ENCODE results near the gene PDE6G. TPM values are rescaled to one million over a fixed set of nuclear protein-coding genes. Genes with fewer than 3 reads are reported as not detected.
"Not testable (repeated sequence)": the region's sequence is repeated elsewhere in the genome, so short reads cannot be mapped to it uniquely, and the experiment has no call there.

Gene PDE6G
- polyA plus RNA-seq, 1 donor, result 11.0 TPM

GRCh38 chr17:81635973-81636504 is 20.3 kb downstream of the PDE6G start:
- DNase-seq, result no peak

- no peak for DNase-seq
Observed at GRCh38 chr17:81635431-81635830, 20.9 kb downstream of the PDE6G start.

- no peak for DNase-seq
Observed at GRCh38 chr17:81631482-81631881, 24.9 kb downstream of the PDE6G start.

- DNase-seq, result no peak
Observed at GRCh38 chr17:81630274-81630673, 26.1 kb downstream of the PDE6G start.

- DNase-seq, result no peak
Observed at GRCh38 chr17:81621494-81622130, 34.7 kb downstream of the PDE6G start.

GRCh38 chr17:81618307-81618706 is 38.0 kb downstream of the PDE6G start:
- not testable (repeated sequence) for DNase-seq

- DNase-seq, result no peak
Observed at GRCh38 chr17:81616877-81617276, 39.5 kb downstream of the PDE6G start.

- DNase-seq, result no peak
Observed at GRCh38 chr17:81615401-81615930, 40.9 kb downstream of the PDE6G start.

GRCh38 chr17:81612172-81612970 is 44.0 kb downstream of the PDE6G start:
- no peak for DNase-seq

GRCh38 chr17:81609541-81610311 is 46.6 kb downstream of the PDE6G start:
- DNase-seq, result no peak

GRCh38 chr17:81608605-81609004 is 47.7 kb downstream of the PDE6G start:
- no peak for DNase-seq

- no peak for DNase-seq
Observed at GRCh38 chr17:81608082-81608481, 48.3 kb downstream of the PDE6G start.

GRCh38 chr17:81607431-81607830 is 48.9 kb downstream of the PDE6G start:
- DNase-seq, result no peak

- DNase-seq, result no peak
Observed at GRCh38 chr17:81603846-81604610, 52.3 kb downstream of the PDE6G start.

- peak; percentile 69 for DNase-seq
Observed at GRCh38 chr17:81601525-81602120, 54.7 kb downstream of the PDE6G start.

Other genes with a start within 250 kb of the PDE6G start
- gene ACTG1, start 143.7 kb downstream of the PDE6G start, polyA plus RNA-seq (ENCODE audit: insufficient read length), result 3,008 TPM
- 1.7 TPM for gene FSCN2, start 128.2 kb downstream of the PDE6G start, polyA plus RNA-seq (ENCODE audit: insufficient read length)
- gene FAAP100, start 104.2 kb downstream of the PDE6G start, polyA plus RNA-seq (ENCODE audit: insufficient read length), result 27.2 TPM
- gene NPLOC4, start 19.4 kb downstream of the PDE6G start, polyA plus RNA-seq (ENCODE audit: insufficient read length), result 71.8 TPM
- gene TSPAN10, start 19.3 kb downstream of the PDE6G start, polyA plus RNA-seq (ENCODE audit: insufficient read length), result 4.0 TPM
- gene OXLD1, start 10.1 kb upstream of the PDE6G start, polyA plus RNA-seq (ENCODE audit: insufficient read length), result 12.7 TPM
- gene CCDC137, start 10.2 kb upstream of the PDE6G start, polyA plus RNA-seq (ENCODE audit: insufficient read length), result 15.2 TPM
- 50.2 TPM for gene ARL16, start 27.3 kb upstream of the PDE6G start, polyA plus RNA-seq (ENCODE audit: insufficient read length)
- 96.5 TPM for gene HGS, start 27.5 kb upstream of the PDE6G start, polyA plus RNA-seq (ENCODE audit: insufficient read length)
- gene MRPL12, start 46.8 kb upstream of the PDE6G start, polyA plus RNA-seq (ENCODE audit: insufficient read length), result 34.1 TPM
- gene SLC25A10, start 55.7 kb upstream of the PDE6G start, polyA plus RNA-seq (ENCODE audit: insufficient read length), result 13.0 TPM
- gene GCGR, start 147.6 kb upstream of the PDE6G start, polyA plus RNA-seq (ENCODE audit: insufficient read length), result 9.2 TPM
- 65.0 TPM for gene MCRIP1, start 176.7 kb upstream of the PDE6G start, polyA plus RNA-seq (ENCODE audit: insufficient read length)
- gene PPP1R27, start 178.5 kb upstream of the PDE6G start, polyA plus RNA-seq (ENCODE audit: insufficient read length), result 0.22 TPM
- 425 TPM for gene P4HB, start 204.0 kb upstream of the PDE6G start, polyA plus RNA-seq (ENCODE audit: insufficient read length)
- 149 TPM for gene ARHGDIA, start 214.8 kb upstream of the PDE6G start, polyA plus RNA-seq (ENCODE audit: insufficient read length)
- gene ALYREF, start 235.0 kb upstream of the PDE6G start, polyA plus RNA-seq (ENCODE audit: insufficient read length), result 70.2 TPM
- gene ANAPC11, start 235.2 kb upstream of the PDE6G start, polyA plus RNA-seq (ENCODE audit: insufficient read length), result 62.1 TPM
- gene NPB, start 245.7 kb upstream of the PDE6G start, polyA plus RNA-seq (ENCODE audit: insufficient read length), result 0.90 TPM